ENCODE data around the gene P2RY14. TPM values are rescaled to one million over a fixed set of nuclear protein-coding genes. Genes with fewer than 3 reads are reported as not detected.

The P2RY14 gene
- 1 to 10 TPM; 1.5 to 5.3 (median 2.7) TPM for total RNA-seq
- polyA plus RNA-seq: 1 to 10 TPM in 1 of 2 donors, under 1 TPM in 1; 0.72 to 4.0 TPM
- long read RNA-seq, donor 1, partial matches to known transcripts: 1 of 2 reads
- long read RNA-seq, donor 1, other reads (novel, unspliced or antisense): 0 of 2 reads
- long read RNA-seq, donor 2, partial matches to known transcripts: 1 of 4 reads
- long read RNA-seq, donor 2, other reads (novel, unspliced or antisense): 1 of 4 reads
- long read RNA-seq, donor 3, partial matches to known transcripts: 1 of 3 reads
- long read RNA-seq, donor 3, other reads (novel, unspliced or antisense): 0 of 3 reads

DNA sequence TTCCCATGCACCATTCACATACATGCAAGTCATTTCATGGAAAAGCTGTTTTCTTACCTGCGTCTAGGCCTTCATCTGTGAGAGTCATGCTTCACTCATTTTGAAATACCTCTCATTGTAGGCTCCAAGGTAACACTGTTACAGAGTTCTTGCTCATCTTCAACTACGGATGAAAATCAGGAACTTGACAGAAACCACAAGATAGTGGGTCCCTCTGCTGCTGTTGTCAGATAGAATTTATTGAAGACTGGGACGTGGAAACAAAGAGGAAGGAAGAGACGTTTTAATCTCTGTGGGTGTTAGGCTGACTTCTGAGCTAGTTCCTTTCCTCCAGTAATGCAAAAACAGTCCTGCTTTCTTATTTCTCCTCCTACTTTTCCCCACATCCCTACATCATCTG, at the start of gene P2RY14:
Gene P2RY14, minus strand, starts transcription at position 313 of the 400 bp plus-strand sequence. CDS start 64,226 bp downstream, outside the sequence.
- TF ChIP-seq, protein P1, sequence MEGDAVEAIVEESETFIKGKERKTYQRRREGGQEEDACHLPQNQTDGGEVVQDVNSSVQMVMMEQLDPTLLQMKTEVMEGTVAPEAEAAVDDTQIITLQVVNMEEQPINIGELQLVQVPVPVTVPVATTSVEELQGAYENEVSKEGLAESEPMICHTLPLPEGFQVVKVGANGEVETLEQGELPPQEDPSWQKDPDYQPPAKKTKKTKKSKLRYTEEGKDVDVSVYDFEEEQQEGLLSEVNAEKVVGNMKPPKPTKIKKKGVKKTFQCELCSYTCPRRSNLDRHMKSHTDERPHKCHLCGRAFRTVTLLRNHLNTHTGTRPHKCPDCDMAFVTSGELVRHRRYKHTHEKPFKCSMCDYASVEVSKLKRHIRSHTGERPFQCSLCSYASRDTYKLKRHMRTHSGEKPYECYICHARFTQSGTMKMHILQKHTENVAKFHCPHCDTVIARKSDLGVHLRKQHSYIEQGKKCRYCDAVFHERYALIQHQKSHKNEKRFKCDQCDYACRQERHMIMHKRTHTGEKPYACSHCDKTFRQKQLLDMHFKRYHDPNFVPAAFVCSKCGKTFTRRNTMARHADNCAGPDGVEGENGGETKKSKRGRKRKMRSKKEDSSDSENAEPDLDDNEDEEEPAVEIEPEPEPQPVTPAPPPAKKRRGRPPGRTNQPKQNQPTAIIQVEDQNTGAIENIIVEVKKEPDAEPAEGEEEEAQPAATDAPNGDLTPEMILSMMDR (IDR thresholded peaks at IDR 0.05): no peak
- peak within 1 kb of the TSS in 8 of 10 donors; percentile 9 to 78 (median 42) for H3K27ac ChIP-seq
- intact Hi-C loops (cut with DNase I): no loop called here
- no peaks in the 10 kb centered on the region for H3K27me3 ChIP-seq
- no peaks in the 10 kb centered on the region for H3K36me3 ChIP-seq
- H3K4me1 ChIP-seq: peaks cover 0 to 47% (median 0%) of the 10 kb centered on the region in 9 donors
- H3K9me3 ChIP-seq: no peaks in the 10 kb centered on the region
- WGBS, 2 donors: 45 to 61% methylated on average over 4 of the region's 4 CpGs
- DNase-seq (no peak), ATAC-seq (peak in 5 of 8 donors; percentile 15 to 59 (median 38))
- H3K4me3 ChIP-seq: peak within 1 kb of the TSS in 9 of 10 donors; percentile 0 to 46 (median 30)

DNA sequence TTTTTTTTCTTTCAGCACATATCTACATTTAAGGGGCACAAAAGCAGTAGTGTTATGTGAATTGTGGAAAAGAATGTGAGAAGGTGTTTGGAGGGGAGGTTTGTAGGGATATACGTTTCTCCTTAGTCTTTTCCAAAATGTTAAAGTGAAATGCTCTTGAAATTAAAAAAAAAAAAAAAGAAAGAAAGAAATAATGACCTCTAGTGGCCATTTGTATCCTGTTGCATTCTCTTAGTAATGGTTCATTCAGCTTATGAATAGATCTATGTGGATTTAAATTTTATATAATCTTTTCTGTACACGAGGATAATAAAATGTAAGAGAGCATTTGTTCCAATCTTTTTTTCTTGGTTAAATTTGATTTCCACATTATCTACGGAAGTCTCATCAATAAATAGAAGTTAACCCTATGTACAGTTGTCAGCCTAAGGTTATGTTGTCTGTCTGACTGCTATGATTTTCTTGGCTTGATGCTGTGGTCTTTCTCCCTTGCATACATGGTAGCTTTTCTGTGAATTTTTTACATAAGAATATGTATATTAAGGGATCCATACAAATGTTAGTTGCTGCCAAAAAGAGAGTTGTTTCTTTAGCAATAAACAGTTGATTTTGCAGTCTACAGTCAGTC, 49.3 kb upstream of the P2RY14 start:
- peak overlapping the region in 2 of 10 donors; percentile 38 to 81 for H3K27ac ChIP-seq
- H3K4me1 ChIP-seq: peaks cover 0 to 53% (median 0%) of the 10 kb centered on the region in 9 donors
- peak in 2 of 8 donors; percentile 40 to 54 for ATAC-seq
- WGBS, 2 donors: 19 to 21% methylated on average over 3 of the region's 3 CpGs
- no peaks in the 10 kb centered on the region for H3K9me3 ChIP-seq
- no peaks in the 10 kb centered on the region for H3K36me3 ChIP-seq
- peak overlapping the region in 7 of 10 donors; percentile 2 to 52 (median 26) for H3K4me3 ChIP-seq
- TF ChIP-seq, protein P1 (IDR thresholded peaks at IDR 0.05): peak; percentile 33 to 76 (median 66)
- no peak for DNase-seq
- intact Hi-C loops (cut with DNase I): loop anchor here in 2 of 10 donors (5.0 kb wide), 2 partner anchors 155 to 160 kb away; no protein-coding TSS in a partner anchor
- no peaks in the 10 kb centered on the region for H3K27me3 ChIP-seq

GRCh38 chr3:151322511-151322910, 44.2 kb upstream of the P2RY14 start:
- Histone ChIP-seq H3K27ac (no peak overlapping the region), H3K36me3 (no peaks in the 10 kb centered on the region), H3K9me3 (no peaks in the 10 kb centered on the region), H3K27me3 (no peaks in the 10 kb centered on the region), H3K4me3 (no peak overlapping the region), H3K4me1 (peaks cover 0 to 49% (median 0%) of the 10 kb centered on the region in 9 donors)
- 90 to 100% methylated on average over 1 of the region's 1 CpG for WGBS, 2 donors
- TF ChIP-seq, protein P1 (IDR thresholded peaks at IDR 0.05): no peak
- intact Hi-C loops (cut with DNase I): no loop called here
- DNase-seq (no peak), ATAC-seq (no peak)

DNA sequence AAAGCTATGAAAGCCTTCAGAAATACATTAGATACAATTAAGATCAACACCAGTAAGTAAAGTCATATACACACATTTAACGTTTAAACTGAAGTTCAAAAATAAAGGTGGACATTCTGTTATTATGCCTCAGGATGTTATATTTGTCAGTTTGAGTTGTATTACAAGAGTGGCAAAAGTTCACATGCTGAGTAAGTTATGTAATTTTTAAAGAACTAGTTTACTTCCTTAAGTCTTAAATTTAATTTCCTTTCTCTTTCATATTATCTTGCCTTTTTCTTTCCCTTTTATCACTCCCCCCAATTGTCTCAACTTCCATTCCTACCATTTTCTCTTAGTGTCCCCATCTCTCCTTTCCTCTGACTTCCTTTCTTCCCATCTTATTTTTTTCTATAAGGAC, 43.2 kb upstream of the P2RY14 start:
- no peak for DNase-seq
- H3K4me1 ChIP-seq: peaks cover 0 to 42% (median 0%) of the 10 kb centered on the region in 9 donors
- H3K27me3 ChIP-seq: no peaks in the 10 kb centered on the region
- H3K27ac ChIP-seq: no peak overlapping the region
- 78 to 81% methylated on average over 1 of the region's 1 CpG for WGBS, 2 donors
- no peak for ATAC-seq
- TF ChIP-seq, protein P1 (IDR thresholded peaks at IDR 0.05): no peak
- H3K36me3 ChIP-seq: no peaks in the 10 kb centered on the region
- H3K9me3 ChIP-seq: no peaks in the 10 kb centered on the region
- no peak overlapping the region for H3K4me3 ChIP-seq
- intact Hi-C loops (cut with DNase I): no loop called here
